ENCODE data around the gene ETDC.

The ETDC gene

GRCh38 chrX:135275973-135276372, 33.3 kb upstream of the ETDC start:
- Histone ChIP-seq H3K36me3 (ENCODE audit: insufficient read depth, low read length) (no peaks in the 10 kb centered on the region), H2AFZ (ENCODE audit: low read depth, low read length) (no peak overlapping the region), H3K4me3 (ENCODE audit: low read depth in 1 of 2, low read length in 2 of 2) (no peak overlapping the region), H3K4me1 (ENCODE audit: insufficient read depth, low read length) (no peaks in the 10 kb centered on the region), H3K79me2 (ENCODE audit: insufficient read depth, low read length) (no peaks in the 10 kb centered on the region), H3K27ac (ENCODE audit: low read length) (no peak overlapping the region), H3K27me3 (ENCODE audit: insufficient read depth, low read length, poor library complexity) (no peaks in the 10 kb centered on the region), H3K9me3 (ENCODE audit: insufficient read depth, low read length, severe bottlenecking) (no peaks in the 10 kb centered on the region), H4K20me1 (ENCODE audit: insufficient read depth, low read length) (no peaks in the 10 kb centered on the region), H3K9ac (ENCODE audit: low read depth, low read length) (no peak overlapping the region), H3K4me2 (ENCODE audit: insufficient read depth, low read length) (no peak overlapping the region)
- ATAC-seq (ENCODE audit: insufficient read depth, low read depth) (no peak), DNase-seq (no peak)
- TF ChIP-seq EZH2 (IDR thresholded peaks at IDR 0.05; ENCODE audit: borderline replicate concordance, low read depth, low read length, severe bottlenecking) (no peak), CTCF (IDR thresholded peaks at IDR 0.05; ENCODE audit: borderline replicate concordance, extremely low read depth, low read length, poor library complexity, severe bottlenecking) (no peak)

- Histone ChIP-seq H3K9ac (ENCODE audit: low read depth, low read length) (no peak overlapping the region), H3K79me2 (ENCODE audit: insufficient read depth, low read length) (no peaks in the 10 kb centered on the region), H3K36me3 (ENCODE audit: insufficient read depth, low read length) (peaks cover 7% of the 10 kb centered on the region; the same call in 1 of the 2 replicates), H3K4me1 (ENCODE audit: insufficient read depth, low read length) (no peaks in the 10 kb centered on the region), H3K4me2 (ENCODE audit: insufficient read depth, low read length) (no peak overlapping the region), H3K9me3 (ENCODE audit: insufficient read depth, low read length, severe bottlenecking) (peaks cover 13% of the 10 kb centered on the region), H3K27ac (ENCODE audit: low read length) (no peak overlapping the region), H3K4me3 (ENCODE audit: low read depth in 1 of 2, low read length in 2 of 2) (no peak overlapping the region), H4K20me1 (ENCODE audit: insufficient read depth, low read length) (no peaks in the 10 kb centered on the region), H2AFZ (ENCODE audit: low read depth, low read length) (no peak overlapping the region), H3K27me3 (ENCODE audit: insufficient read depth, low read length, poor library complexity) (no peaks in the 10 kb centered on the region)
- ATAC-seq (ENCODE audit: insufficient read depth, low read depth) (no peak), DNase-seq (no peak)
- no peak for TF ChIP-seq CTCF (IDR thresholded peaks at IDR 0.05; ENCODE audit: borderline replicate concordance, extremely low read depth, low read length, poor library complexity, severe bottlenecking)
- no peak for TF ChIP-seq EZH2 (IDR thresholded peaks at IDR 0.05; ENCODE audit: borderline replicate concordance, low read depth, low read length, severe bottlenecking)
Measured at GRCh38 chrX:135287266-135287823, 21.9 kb upstream of the ETDC start.

- ATAC-seq (ENCODE audit: insufficient read depth, low read depth) (no peak), DNase-seq (no peak)
- no peak for TF ChIP-seq EZH2 (IDR thresholded peaks at IDR 0.05; ENCODE audit: borderline replicate concordance, low read depth, low read length, severe bottlenecking)
- TF ChIP-seq CTCF (IDR thresholded peaks at IDR 0.05; ENCODE audit: borderline replicate concordance, extremely low read depth, low read length, poor library complexity, severe bottlenecking) = no peak
- Histone ChIP-seq H3K27ac (ENCODE audit: low read length) (no peak overlapping the region), H3K9ac (ENCODE audit: low read depth, low read length) (no peak overlapping the region), H3K27me3 (ENCODE audit: insufficient read depth, low read length, poor library complexity) (no peaks in the 10 kb centered on the region), H2AFZ (ENCODE audit: low read depth, low read length) (no peak overlapping the region), H3K4me1 (ENCODE audit: insufficient read depth, low read length) (no peaks in the 10 kb centered on the region), H3K36me3 (ENCODE audit: insufficient read depth, low read length) (no peaks in the 10 kb centered on the region; the same call in 1 of the 2 replicates), H3K4me3 (ENCODE audit: low read depth in 1 of 2, low read length in 2 of 2) (no peak overlapping the region), H3K4me2 (ENCODE audit: insufficient read depth, low read length) (no peak overlapping the region), H3K79me2 (ENCODE audit: insufficient read depth, low read length) (no peaks in the 10 kb centered on the region), H4K20me1 (ENCODE audit: insufficient read depth, low read length) (no peaks in the 10 kb centered on the region), H3K9me3 (ENCODE audit: insufficient read depth, low read length, severe bottlenecking) (no peaks in the 10 kb centered on the region)
Measured at GRCh38 chrX:135295238-135295943, 13.9 kb upstream of the ETDC start.

Data from DND-41 (cell line).